Type B pancreatic cell (in vitro differentiated cells): ENCODE data around the gene KRT80. TPM values are rescaled to one million over a fixed set of nuclear protein-coding genes. Genes with fewer than 3 reads are reported as not detected.
A peak's percentile ranks its signal among the peaks of the same experiment; 100 is the strongest.

ENCODE experiments used
- DNase-seq: peaks from one replicate; pipeline ENCODE4 v3.0.0; 2021; ENCODE audit warnings: mixed read lengths; ENCODE audit not compliant: unreplicated experiment; ENCODE audit errors: extremely low spot score
- H3K27ac Mint-ChIP-seq: 2 replicates; pipeline ENCODE4 v1.8.0; 2021; ENCODE audit warnings: mild to moderate bottlenecking, mixed read lengths
- H3K27me3 Mint-ChIP-seq: 2 replicates; pipeline ENCODE4 v1.8.0; 2021; ENCODE audit warnings: mixed read lengths
- H3K36me3 Mint-ChIP-seq: 2 replicates; pipeline ENCODE4 v1.8.0; 2021; ENCODE audit warnings: mixed read lengths
- H3K4me1 Mint-ChIP-seq: one replicate; pipeline ENCODE4 v1.8.0; 2021; ENCODE audit warnings: mixed read lengths; ENCODE audit not compliant: unreplicated experiment
- H3K4me3 Mint-ChIP-seq: 2 replicates; pipeline ENCODE4 v1.8.0; 2021; ENCODE audit warnings: mild to moderate bottlenecking, mixed read lengths
- H3K9me3 Mint-ChIP-seq: 2 replicates; pipeline ENCODE4 v1.8.0; 2021; ENCODE audit warnings: mixed read lengths
- total RNA-seq: library from RNA; stranded (reverse); gene quantifications from 2 replicates; pipeline ENCODE4 v1.2.1, GENCODE V29; 2021; ENCODE audit warnings: low replicate concordance
- TF ChIP-seq, protein P1 (sequence below): fragments of 200-600 bp; sonication (generic); conservative IDR thresholded peaks from 2 replicates; pipeline ENCODE4 v1.5.0; 2021; ENCODE audit warnings: antibody characterized with exemption, mild to moderate bottlenecking

The KRT80 gene
- total RNA-seq, 1 donor from 2014 or later: 23.1 TPM

DNA sequence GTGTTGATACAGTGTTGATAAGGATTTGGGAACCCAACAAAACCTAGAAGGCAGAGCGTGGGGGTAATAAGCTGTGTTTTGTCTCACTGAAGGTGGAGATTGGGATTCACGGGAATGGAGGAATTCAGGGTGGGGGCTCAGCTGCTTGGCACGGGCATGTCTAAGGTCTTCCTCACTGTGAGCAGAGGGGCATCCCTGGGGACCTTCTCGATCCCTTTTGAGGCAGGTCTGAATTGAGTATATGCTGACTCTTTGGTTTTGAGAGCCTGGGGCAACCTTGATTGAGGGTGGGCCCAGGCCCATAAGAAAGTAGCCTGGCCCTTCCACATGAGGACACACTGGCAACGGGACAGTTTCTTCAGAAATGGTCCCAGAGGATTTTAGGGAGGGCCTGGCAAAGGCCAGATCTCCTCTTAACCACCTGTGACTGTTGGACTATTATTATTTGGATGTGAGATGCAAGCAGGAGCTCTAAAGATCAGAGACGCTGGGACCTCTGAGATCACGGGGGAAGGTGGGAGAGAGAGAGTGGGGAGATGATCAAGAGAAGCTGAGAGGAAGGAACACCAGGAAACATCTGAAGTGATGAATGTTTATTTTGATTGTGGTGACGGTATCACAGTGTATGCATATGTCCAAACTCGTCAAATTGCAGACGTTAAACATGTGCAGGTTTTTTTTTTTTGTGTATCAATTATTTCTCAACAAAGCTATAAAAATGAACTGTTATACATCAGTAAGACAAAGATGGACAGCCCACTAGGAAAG is 63.9 kb downstream of the KRT80 start:
- TF ChIP-seq, protein P1, sequence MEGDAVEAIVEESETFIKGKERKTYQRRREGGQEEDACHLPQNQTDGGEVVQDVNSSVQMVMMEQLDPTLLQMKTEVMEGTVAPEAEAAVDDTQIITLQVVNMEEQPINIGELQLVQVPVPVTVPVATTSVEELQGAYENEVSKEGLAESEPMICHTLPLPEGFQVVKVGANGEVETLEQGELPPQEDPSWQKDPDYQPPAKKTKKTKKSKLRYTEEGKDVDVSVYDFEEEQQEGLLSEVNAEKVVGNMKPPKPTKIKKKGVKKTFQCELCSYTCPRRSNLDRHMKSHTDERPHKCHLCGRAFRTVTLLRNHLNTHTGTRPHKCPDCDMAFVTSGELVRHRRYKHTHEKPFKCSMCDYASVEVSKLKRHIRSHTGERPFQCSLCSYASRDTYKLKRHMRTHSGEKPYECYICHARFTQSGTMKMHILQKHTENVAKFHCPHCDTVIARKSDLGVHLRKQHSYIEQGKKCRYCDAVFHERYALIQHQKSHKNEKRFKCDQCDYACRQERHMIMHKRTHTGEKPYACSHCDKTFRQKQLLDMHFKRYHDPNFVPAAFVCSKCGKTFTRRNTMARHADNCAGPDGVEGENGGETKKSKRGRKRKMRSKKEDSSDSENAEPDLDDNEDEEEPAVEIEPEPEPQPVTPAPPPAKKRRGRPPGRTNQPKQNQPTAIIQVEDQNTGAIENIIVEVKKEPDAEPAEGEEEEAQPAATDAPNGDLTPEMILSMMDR: no peak
- Mint-ChIP-seq H3K27ac (no peak overlapping the region), H3K9me3 (no peaks in the 10 kb centered on the region), H3K27me3 (peaks cover 13% of the 10 kb centered on the region), H3K36me3 (no peaks in the 10 kb centered on the region), H3K4me1 (peaks cover 9% of the 10 kb centered on the region), H3K4me3 (no peak overlapping the region)
- DNase-seq: no peak

DNA sequence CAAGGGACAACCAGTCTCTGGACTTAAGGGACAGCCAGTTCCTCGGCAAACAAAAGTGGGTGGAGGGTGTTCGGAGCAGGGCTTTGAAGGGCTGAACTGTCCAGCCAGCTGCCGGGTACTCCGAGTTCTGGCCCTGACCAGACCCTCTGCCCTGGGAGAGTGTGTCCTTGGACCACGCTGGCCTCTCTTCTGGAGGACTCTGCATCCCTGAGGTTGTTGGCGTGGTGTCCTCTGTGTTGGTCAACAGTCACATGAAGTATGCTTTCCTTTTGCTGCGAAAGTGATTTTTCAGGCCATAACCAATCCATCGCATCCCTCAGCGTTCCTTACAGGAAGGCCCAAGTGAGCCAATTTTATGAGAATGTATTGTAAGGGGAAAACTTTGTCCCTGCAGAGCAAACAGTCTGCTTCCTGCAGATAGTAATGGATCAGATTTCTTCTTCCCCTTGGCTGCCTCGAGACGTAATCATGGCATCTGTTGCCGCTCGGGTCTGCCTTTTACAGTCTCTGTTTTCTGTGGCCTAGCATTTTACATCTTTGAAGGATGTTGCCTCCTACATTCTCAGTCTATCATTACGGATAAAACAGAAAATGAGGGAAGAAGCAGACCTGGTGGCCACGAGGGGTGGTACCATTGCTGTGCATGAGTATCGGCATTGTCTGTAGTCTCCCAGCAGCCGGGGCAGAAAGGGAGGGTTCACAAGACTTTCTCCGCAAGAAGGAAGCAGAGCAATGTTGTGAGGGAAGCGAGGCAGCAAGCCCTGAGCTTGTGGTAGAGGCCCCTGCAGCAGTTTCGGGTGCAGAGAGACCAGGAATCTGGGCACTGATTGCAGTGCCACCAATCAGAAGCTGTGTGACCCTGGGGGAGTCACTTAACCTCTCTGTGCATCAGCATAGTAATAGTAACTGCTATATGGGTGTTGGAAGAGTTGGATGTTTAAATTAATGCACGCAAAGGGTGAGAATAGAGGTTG is 64.9 kb downstream of the KRT80 start:
- Mint-ChIP-seq H3K27ac (no peak overlapping the region), H3K4me1 (peaks cover 9% of the 10 kb centered on the region), H3K27me3 (peaks cover 5% of the 10 kb centered on the region), H3K36me3 (no peaks in the 10 kb centered on the region), H3K4me3 (no peak overlapping the region), H3K9me3 (no peaks in the 10 kb centered on the region)
- TF ChIP-seq, protein P1: peak; percentile 29
- DNase-seq: no peak

DNA sequence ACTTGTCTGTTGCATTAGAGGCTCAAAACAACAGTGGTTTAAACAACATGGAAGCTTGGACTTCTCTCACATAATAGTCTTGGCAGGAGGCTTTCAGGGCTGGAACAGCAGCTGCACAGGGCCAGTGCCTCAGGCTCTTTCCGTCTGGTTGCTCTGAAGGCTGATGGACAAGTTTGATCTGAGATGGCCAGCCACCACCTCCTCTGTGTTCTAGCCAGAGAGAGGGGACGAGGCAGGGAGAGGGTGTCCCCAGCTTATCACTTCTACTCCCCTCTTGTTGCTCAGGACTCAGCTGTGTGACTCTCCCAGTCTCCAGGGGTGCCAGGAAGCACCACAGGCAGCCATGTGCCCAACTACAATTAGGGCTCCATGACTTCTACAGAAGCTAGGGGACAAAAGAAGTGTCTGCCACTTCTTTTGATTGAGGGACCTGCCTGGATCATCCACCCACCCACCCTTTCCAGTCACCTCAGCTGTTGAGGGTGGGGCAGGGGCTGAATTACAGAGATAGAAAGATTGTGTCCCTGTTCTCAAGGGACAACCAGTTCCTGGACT is 65.7 kb downstream of the KRT80 start:
- Mint-ChIP-seq H3K27me3 (peaks cover 3% of the 10 kb centered on the region), H3K27ac (peak overlapping the region; percentile 13), H3K36me3 (no peaks in the 10 kb centered on the region), H3K4me3 (no peak overlapping the region), H3K9me3 (no peaks in the 10 kb centered on the region), H3K4me1 (peaks cover 9% of the 10 kb centered on the region)
- DNase-seq: no peak
- TF ChIP-seq, protein P1: no peak

DNA sequence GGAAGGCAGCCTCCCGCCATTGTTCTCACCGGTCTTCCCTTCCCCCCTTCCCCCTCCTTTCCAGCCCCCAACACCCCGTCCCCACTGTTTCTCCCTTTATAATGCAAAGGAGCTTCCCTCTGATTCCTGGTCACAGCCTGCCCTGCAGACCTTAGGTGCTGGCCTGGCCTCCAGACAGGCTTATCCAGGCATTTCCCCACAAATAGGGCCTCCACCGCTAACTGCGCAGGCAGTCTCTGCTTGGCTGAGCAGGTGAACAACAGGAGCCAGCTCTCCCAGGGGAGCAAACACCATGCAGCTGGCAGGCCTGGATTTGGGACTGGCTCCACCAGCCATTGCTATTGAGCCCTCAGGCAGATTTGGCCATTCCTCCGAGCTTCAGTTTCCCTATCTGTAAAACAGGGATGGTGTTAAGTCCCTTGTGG is 66.3 kb downstream of the KRT80 start:
- Mint-ChIP-seq H3K27me3 (peaks cover 3% of the 10 kb centered on the region), H3K36me3 (no peaks in the 10 kb centered on the region), H3K9me3 (no peaks in the 10 kb centered on the region), H3K4me1 (peaks cover 9% of the 10 kb centered on the region), H3K27ac (peak overlapping the region; percentile 13), H3K4me3 (no peak overlapping the region)
- DNase-seq: no peak
- TF ChIP-seq, protein P1: no peak

DNA sequence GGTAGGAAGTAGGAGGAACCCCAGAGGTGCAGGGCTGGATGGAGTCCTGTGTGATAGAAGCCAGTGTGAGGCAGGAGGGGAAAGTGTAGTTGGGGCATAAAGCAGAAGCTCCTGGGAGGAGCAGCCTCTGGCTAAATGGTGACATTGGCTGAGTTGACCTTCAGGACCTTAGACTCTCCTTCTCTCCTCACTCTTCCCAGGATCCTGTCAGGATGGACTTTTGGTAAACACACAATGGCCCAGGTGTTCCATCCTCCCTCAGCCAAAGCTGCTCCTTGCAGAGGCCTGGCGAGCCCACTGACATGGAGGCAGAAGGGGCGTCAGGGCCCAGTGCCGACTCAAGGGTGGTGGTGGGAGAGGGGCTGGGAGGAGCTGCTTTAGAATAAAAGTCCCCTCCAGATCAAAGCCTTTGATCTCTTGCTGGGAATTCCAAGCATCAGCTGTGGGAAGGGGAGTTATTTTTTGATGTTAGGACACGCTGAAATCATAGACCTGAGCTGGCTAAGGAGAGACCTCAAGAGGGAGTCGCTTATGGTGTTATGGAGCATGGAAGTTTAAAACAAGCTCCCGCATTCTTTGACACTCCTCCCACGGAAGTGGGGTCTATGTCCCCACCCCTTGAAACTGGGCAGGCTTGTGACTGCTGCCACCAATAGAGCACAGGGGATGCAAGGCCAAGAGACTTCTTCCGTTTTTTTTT is 68.2 kb downstream of the KRT80 start:
- H3K9me3 Mint-ChIP-seq: no peaks in the 10 kb centered on the region
- DNase-seq: no peak
- H3K4me1 Mint-ChIP-seq: peaks cover 19% of the 10 kb centered on the region
- TF ChIP-seq, protein P1: no peak
- no peak overlapping the region for H3K4me3 Mint-ChIP-seq
- H3K27me3 Mint-ChIP-seq: peaks cover 6% of the 10 kb centered on the region
- no peak overlapping the region for H3K27ac Mint-ChIP-seq
- H3K36me3 Mint-ChIP-seq: no peaks in the 10 kb centered on the region
